ENCODE data around the gene AP1S1. TPM values are rescaled to one million over a fixed set of nuclear protein-coding genes. Genes with fewer than 3 reads are reported as not detected.

AP1S1 gene
- total and polyA plus RNA-seq, 2 of the 13 experiments (the other 11 are each of a cell fraction or from before 2014, with no cell fraction given): 57.5 to 68.1 TPM

GRCh38 chr7:101128040-101128834 is 26.0 kb upstream of the AP1S1 start (continued):
- no peak for TF ChIP-seq EED (CRISPR knock-in tag; IDR thresholded peaks at IDR 0.05)
- no peak for TF ChIP-seq CHD2 (IDR thresholded peaks at IDR 0.05; ENCODE audit: low read depth, low read length)
- TF ChIP-seq ONECUT2 (CRISPR knock-in tag; IDR thresholded peaks at IDR 0.05): no peak
- TF ChIP-seq TFAP4 (IDR thresholded peaks at IDR 0.05; ENCODE audit: borderline replicate concordance, low read depth): peak; percentile 11; the same call in 1 of the 2 replicates
- TF ChIP-seq RBFOX2 (IDR thresholded peaks at IDR 0.05; ENCODE audit: low read depth, low read length): peak; percentile 69
- no peak for TF ChIP-seq CREBL2 (CRISPR knock-in tag; IDR thresholded peaks at IDR 0.05; ENCODE audit: borderline replicate concordance)
- TF ChIP-seq ZFP62 (CRISPR knock-in tag; IDR thresholded peaks at IDR 0.05): peak; percentile 12; the same call in 1 of the 2 replicates
- no peak; the same call in 1 of the 2 replicates for TF ChIP-seq ZBTB38 (CRISPR knock-in tag; IDR thresholded peaks at IDR 0.05)
- TF ChIP-seq ZNF607 (CRISPR knock-in tag; IDR thresholded peaks at IDR 0.05; ENCODE audit: borderline replicate concordance): 0 out of 2 replicates have a peak, but pooled peaks have one; percentile 65
- peak; percentile 40; the same call in 1 of the 2 replicates for TF ChIP-seq ZFX (CRISPR knock-in tag; IDR thresholded peaks at IDR 0.05; ENCODE audit: low read depth)
- no peak for TF ChIP-seq MED8 (CRISPR knock-in tag; IDR thresholded peaks at IDR 0.05; ENCODE audit: insufficient replicate concordance)
- TF ChIP-seq PRDM15 (CRISPR knock-in tag; IDR thresholded peaks at IDR 0.05): no peak
- TF ChIP-seq ZNF567 (CRISPR knock-in tag; IDR thresholded peaks at IDR 0.05; ENCODE audit: borderline replicate concordance): no peak
- no peak for TF ChIP-seq ZBTB14 (CRISPR knock-in tag; IDR thresholded peaks at IDR 0.05)
- no peak for TF ChIP-seq SKI (IDR thresholded peaks at IDR 0.05; ENCODE audit: partially characterized antibody)
- TF ChIP-seq ZMAT5 (CRISPR knock-in tag; IDR thresholded peaks at IDR 0.05; ENCODE audit: borderline replicate concordance, low read depth): no peak
- TF ChIP-seq KMT2A (CRISPR knock-in tag; IDR thresholded peaks at IDR 0.05): no peak

Measured in HepG2 (cell line).